ENCODE results near the gene NME5.

Gene NME5

DNA sequence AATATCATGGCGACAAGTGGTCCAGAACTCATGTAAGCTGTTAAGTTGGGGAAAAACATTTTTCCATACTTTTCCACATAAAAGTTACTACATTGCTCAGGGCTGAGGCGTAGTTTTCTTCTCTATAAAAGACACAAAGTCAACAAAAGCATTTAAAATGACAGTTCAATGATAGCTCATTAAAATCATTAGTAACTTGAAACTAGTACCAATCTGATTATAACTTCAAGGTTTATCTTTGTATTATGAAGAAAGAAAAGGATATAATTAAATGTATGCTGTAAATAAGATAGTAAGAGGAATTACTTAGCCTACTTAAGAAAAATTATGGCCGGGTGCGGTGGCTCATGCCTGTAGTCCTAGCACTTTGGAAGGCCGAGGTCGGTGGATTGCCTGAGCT is 9.9 kb downstream of the NME5 start:
- DNase-seq, result no peak

- DNase-seq, result no peak
These were observed 10.9 kb downstream of the NME5 start for GRCh38 chr5:138128334-138128733.

GRCh38 chr5:138115254-138115653 is 24.0 kb downstream of the NME5 start:
- DNase-seq, result no peak

GRCh38 chr5:138111937-138112336 is 27.3 kb downstream of the NME5 start:
- no peak for DNase-seq

GRCh38 chr5:138111181-138111580 is 28.0 kb downstream of the NME5 start:
- no peak for DNase-seq

- no peak for DNase-seq
These were observed 28.8 kb downstream of the NME5 start for GRCh38 chr5:138110266-138110963.

- no peak for DNase-seq
These were observed 29.6 kb downstream of the NME5 start for GRCh38 chr5:138109463-138110265.

- DNase-seq, result no peak
These were observed 32.0 kb downstream of the NME5 start for GRCh38 chr5:138107213-138107612.

DNA sequence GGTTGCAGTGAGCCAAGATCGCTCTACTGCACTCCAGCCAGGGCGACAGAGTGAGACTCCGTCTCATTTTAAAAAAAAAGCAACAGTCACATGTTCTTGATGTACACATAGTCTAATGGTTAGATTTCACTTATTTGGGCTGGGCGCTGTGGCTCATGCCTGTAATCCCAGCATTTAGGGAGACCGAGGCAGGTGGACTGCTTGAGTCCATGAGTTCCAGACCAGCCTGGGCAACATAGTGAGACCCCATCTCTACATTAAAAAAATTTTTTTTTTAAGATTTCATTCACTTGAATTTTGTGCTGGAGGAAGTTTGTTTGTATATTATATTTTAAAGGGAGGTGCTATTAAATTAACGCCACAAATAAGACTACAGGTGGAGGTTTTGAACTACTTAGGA is 33.5 kb downstream of the NME5 start:
- no peak for DNase-seq

- DNase-seq, result no peak
These were observed 36.0 kb downstream of the NME5 start for GRCh38 chr5:138103319-138103637.

DNA sequence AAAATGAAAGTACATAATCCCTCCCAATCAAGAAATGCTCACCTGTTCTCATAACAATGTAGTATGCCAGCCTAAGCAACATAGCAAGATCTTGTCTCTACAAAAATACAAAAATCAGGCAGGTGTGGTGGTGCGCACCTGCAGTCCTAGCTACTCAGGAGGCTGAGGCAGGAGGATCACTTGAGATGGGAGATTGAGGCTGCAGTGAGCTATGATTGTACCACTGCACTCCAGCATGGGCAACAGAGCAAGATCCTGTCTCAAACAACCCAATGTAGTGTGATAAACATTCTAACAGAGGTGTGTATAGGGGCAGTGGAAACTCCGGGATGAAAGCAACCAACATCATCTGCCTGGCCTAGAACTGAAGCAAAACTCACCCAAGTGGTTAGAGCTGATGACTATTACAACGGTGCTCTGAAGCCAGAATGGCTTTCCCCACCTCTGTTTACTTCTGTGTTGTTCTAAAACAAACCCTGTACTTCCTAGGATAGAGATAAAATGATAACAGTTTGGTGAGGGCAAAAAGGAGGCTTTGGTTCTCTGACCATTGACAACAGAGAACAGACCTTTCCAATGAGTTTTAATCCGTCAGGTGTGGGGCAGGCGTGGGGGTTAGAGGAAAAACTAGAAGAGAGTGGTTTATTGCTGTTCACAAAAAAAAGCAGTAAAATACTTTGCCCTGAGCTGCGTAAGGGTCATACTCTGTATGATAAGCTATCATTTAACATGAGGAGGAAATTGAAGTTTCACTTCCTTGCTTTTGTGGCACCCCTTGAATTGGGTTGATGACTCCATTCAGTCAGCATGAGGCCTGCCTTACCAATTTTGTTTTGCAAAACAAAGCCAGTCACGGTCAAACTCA is 36.5 kb downstream of the NME5 start:
- DNase-seq, result no peak

- DNase-seq, result no peak
These were observed 42.0 kb downstream of the NME5 start for GRCh38 chr5:138096997-138097828.

DNA sequence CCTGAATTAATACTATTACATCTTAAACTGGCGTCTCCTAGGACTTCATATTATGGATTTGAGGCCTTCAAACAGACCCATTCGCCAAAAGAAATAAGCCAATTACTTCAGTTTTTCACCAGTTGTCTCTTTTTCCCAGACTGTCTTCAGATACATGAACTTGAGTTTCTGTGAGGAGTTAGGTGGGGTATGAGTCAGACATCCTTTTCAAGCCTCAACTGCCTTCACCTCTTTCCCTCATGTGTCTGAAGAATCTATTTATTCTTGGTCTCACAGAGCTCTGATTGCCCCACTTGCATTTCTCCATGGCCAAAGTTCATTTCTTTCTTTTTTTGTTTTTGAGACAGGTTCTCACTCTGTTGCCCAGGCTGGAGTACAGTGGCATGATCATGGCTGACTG is 42.9 kb downstream of the NME5 start:
- no peak for DNase-seq

- DNase-seq, result no peak
These were observed 43.9 kb downstream of the NME5 start for GRCh38 chr5:138095100-138095907.

- DNase-seq, result no peak
These were observed 46.2 kb downstream of the NME5 start for GRCh38 chr5:138093036-138093435.

- no peak for DNase-seq
These were observed 46.9 kb downstream of the NME5 start for GRCh38 chr5:138092301-138092700.

DNA sequence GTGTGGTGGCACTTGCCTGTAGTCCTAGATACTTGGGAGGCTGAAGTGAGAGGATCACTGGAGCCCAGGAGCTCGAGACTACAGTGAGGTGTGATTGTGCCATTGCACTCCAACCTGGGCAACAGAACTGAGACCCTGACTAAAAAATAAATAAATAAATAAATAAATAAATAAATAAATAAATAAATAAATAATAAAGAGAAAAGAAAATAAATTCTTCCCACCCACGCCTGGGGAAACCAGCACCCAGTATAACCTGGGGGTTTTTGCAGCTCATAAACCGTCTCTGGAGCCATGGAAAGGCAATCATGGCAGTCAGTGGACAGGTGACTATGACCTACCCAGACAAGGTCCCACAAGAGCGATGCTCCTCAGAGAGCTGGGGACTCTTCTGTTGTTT is 47.5 kb downstream of the NME5 start:
- DNase-seq, result no peak

DNA sequence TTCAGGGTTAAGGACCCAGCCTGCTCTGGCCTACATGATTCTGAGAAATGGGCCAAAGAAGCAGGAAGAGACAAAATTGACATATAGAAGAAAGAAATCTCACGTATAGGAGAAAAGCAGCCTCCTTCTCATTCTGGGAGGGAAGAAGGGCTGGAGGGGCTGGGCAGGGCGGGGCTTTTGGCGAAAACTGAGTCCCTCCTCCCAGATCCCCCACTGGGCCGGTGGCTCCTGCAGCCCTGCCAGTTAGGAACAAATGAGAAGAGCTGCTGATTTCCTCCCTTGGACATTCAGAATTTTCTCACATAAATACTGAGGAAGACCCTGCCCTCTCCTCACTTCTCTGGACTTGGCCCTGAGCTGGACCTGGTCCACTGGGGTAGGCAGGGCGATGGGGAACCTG is 55.5 kb downstream of the NME5 start, which contains the start of gene WNT8A:
WNT8A (plus strand) TSS at position 332 of the 400 bp plus-strand sequence. CDS start 95 bp downstream, outside the sequence.
- no peak for DNase-seq

DNA sequence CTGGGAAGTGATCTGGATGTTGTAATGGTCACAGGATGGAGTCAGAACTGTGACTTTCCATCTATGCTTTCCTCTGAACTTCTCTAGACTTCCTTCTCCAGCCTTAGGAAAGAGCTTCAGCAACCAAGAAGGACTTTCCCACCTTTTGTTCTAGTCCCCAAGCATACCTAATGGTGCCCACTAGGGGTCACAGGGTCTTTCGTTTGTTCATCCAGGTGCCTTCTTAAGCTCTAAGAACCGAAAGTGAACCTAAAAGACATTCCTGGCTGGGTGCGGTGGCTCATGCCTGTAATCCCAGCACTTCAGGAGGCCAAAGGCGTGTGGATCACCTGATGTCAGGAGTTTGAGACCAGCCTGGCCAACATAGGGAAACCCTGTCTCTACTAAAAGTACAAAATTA is 57.2 kb downstream of the NME5 start:
- DNase-seq, result no peak

DNA sequence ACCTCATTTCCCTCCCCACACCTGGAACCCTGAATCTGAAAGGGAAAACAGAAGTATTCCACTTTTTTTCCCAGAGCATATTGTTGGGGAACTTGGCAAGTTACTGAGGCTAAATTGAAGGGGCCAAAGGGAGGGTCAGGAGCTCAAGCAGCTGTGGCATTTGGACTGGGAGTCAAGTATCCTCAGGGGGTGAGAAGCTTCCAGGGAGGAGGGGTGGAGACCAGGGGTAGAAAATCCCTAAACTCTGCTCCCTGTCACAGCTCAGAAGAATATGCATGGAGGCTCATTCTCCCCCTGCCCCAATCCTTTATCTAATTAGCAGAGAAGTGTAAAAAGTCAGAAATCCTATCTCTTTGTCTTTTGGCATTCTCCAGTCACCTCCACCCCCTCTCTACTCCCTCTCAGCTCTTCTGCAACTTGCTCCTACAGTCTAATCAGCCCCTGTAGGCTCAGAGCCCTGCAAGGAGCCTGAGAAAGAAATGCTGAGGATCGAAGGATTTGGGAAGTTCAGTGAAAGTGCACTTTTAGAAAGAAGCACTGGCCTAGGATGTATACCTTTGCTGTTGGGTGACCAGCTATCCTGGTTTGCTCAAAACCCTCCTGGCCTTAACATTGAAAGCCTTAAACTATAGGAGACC is 61.1 kb downstream of the NME5 start:
- DNase-seq, result no peak

DNA sequence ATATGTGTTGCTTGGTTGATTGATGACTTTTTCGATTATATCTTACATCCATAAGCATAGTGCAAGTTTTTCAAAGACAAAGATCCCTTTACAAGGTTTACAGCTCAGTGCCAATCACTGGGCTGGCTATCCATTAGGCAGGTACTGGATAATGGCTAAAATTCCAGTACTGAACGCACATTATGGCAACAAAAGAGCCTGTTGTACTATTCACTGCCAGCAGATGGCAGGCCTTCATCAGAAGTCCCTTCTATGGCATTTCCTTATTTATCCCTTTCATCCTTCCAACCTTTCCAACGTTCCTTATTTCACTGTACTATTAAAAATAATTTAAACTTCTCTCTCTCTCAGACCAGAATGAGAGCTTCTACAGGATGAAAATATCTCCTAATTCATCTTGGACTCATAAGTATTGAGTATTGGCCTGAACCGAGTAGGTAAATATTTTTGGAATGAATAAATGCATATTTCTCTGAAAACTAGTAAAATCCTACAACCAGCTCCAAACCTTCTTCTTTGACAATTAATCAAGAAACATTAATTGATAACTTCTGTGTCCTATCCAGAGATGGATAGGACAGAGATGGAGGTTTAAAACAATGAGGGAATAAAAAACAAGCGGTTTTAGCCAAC is 62.0 kb downstream of the NME5 start:
- peak; percentile 35 for DNase-seq

Data from SHP77 treated with DMSO at 0.1 percent for 48 hours (cell line).